ENCODE measurements around the gene KCTD2.

KCTD2 gene

DNA sequence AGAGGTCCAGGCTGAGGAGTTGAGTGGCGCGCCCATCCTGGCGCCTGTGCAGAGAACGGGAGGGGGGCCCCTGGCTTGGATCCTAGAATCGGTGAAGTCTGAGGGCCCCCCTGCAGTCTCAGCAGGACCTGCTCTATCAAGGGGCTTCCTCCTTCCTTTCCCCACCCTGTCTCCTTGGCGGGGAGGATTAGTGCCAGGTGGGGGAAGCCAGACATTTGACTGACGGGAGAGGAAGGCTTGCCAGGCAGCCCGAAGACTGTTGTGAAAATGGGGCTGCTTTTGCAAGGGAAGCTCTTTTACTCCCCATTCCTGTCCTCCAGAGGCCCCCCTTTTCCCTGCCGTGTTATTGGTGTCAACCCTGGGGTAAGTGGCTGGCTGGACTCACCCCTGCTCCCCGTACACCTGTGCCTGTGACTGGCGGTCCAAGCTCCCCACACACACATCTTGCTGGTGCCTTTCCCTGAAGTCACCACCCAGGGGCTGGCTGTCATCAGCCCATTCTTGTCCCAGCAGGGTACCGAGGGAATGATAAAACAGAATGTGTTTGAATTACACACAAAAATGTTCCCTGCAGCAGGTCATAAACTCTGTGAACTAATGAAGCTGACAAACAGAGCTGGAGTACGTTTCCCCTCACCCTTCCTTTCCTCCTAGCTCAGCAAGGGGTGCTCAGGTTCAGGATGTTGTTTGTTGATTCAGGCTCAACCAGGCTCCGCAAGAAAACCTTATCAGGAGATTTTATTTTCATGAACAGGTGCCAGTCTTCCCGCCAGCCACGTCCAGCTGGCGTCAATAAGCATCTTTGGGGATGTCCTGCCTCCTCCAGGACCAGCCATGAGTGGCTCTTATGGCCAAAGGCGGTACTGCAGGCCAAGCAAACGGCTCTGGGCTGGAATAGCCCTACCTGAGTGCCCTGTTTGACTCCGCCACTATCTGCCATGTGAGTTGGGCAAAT lies 58.4 kb downstream of the KCTD2 start:
- intact Hi-C loops (cut with DNase I; ENCODE audit: low total_unique reads), result no loop called here
- peak in 1 of 2 donors; percentile 43 for DNase-seq
- peaks cover 0 to 9% (median 7%) of the 10 kb centered on the region in 4 donors for H3K4me1 ChIP-seq
- H3K36me3 ChIP-seq, result peaks cover 0 to 12% (median 0%) of the 10 kb centered on the region in 3 donors
- H3K27ac ChIP-seq, result no peak overlapping the region
- H3K27me3 ChIP-seq, result peaks cover 0 to 9% of the 10 kb centered on the region in 2 donors
- no peak overlapping the region for H3K4me3 ChIP-seq
- H3K9me3 ChIP-seq, result no peaks in the 10 kb centered on the region
- TF ChIP-seq, protein P1, sequence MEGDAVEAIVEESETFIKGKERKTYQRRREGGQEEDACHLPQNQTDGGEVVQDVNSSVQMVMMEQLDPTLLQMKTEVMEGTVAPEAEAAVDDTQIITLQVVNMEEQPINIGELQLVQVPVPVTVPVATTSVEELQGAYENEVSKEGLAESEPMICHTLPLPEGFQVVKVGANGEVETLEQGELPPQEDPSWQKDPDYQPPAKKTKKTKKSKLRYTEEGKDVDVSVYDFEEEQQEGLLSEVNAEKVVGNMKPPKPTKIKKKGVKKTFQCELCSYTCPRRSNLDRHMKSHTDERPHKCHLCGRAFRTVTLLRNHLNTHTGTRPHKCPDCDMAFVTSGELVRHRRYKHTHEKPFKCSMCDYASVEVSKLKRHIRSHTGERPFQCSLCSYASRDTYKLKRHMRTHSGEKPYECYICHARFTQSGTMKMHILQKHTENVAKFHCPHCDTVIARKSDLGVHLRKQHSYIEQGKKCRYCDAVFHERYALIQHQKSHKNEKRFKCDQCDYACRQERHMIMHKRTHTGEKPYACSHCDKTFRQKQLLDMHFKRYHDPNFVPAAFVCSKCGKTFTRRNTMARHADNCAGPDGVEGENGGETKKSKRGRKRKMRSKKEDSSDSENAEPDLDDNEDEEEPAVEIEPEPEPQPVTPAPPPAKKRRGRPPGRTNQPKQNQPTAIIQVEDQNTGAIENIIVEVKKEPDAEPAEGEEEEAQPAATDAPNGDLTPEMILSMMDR (IDR thresholded peaks at IDR 0.05), result peak; percentile 67 to 72

DNA sequence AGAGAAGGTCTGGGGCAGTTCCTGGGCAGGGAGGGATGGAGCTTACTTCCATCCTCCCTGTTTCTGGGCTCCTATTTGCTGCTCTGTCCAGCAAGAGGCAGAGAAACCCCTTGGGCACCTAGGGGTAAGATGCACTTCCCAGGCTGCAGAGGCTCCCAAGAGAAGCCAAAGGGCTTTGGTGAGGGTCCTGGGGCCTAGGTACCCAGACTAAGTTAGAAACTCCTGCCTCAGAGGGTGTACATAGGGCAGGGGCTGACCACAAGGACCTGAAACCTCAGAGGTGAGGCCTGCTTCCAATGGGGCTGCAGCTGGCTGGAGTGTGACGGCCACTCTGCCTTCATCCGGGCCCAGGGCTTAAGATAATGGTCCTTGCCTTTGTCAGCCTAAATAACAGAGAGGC lies 61.2 kb downstream of the KCTD2 start:
- DNase-seq, result no peak

DNA sequence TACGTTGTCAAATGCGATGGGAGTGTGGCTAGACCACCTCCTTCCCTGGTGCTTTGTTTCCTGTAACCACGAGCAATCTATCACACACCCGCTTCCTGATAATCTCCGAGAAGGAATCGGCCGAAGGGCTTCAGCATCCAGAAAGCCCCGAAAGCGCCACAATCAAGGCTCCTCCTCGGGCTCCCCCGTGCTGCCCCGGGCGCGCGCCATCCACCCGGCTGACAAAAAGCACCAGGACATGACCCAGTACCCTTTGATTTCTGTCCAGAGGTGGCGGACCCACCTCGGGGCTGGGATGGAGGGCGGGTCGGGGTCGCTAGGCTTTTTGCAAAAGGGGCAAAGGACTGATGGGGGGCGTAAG lies 62.0 kb downstream of the KCTD2 start:
- peaks cover 0 to 33% (median 17%) of the 10 kb centered on the region in 4 donors for H3K4me1 ChIP-seq
- peaks cover 0 to under 1% (median 0%) of the 10 kb centered on the region in 3 donors for H3K36me3 ChIP-seq
- intact Hi-C loops (cut with DNase I; ENCODE audit: low total_unique reads), result no loop called here
- DNase-seq, result no peak
- H3K4me3 ChIP-seq, result peak overlapping the region; percentile 78 to 89
- H3K27ac ChIP-seq, result peak overlapping the region; percentile 74 to 76
- TF ChIP-seq, protein P1 (IDR thresholded peaks at IDR 0.05), result no peak
- H3K27me3 ChIP-seq, result peaks cover 0 to 9% of the 10 kb centered on the region in 2 donors
- H3K9me3 ChIP-seq, result no peaks in the 10 kb centered on the region

More for the DNA sequence above, 61.2 kb downstream of the KCTD2 start:
- Histone ChIP-seq H3K36me3 (peaks cover 0 to 7% (median 0%) of the 10 kb centered on the region in 3 donors), H3K4me1 (peaks cover 0 to 27% (median 15%) of the 10 kb centered on the region in 4 donors), H3K9me3 (no peaks in the 10 kb centered on the region), H3K27me3 (peaks cover 0 to 9% of the 10 kb centered on the region in 2 donors), H3K27ac (no peak overlapping the region), H3K4me3 (no peak overlapping the region)
- TF ChIP-seq, protein P1 (IDR thresholded peaks at IDR 0.05), result no peak
- intact Hi-C loops (cut with DNase I; ENCODE audit: low total_unique reads), result no loop called here

DNA sequence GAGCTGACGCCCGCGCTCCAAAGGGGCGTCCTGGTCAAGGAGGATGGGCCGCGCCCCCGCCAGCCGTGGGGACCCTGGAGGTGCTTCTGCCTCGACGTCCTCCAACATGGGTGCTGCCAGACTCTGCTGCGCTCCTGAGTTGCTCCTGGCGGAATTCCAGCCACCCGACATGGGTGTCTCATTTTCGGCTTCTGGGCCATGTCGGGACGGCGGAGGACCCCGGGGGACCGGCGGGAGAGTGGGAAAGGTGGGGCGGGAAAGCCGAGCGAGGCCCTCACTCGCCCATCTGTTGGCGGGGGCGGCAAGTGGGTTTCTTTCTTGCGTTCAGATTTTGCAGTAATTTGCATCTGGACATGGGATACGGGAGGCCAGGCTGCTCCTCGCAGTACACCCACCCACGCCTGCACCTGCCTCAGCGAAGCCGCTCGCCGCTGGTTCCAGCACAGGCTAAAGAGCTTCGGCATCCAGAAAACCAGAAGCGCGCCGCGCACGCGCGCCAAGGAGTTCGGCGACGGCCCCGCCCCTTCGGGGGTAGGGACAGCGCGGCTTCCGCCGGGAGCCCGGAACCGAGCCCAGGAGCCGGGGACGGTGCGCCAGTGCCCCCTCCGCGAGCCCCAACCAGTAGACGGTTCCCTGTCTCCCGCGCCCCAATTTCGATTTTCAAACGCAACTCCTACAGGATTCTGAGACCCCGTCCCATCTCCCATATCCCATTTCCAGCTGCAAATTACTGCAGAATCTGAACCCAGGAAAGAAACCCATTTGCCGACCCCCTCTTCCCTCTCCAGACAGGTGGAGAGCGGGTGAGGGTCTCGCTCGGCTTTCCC lies 62.6 kb downstream of the KCTD2 start, which contains the start of gene ARMC7:
TSS of gene ARMC7 (plus strand) at position 563 of the 827 bp plus-strand sequence. CDS start 320 bp downstream, outside the sequence.
- intact Hi-C loops (cut with DNase I; ENCODE audit: low total_unique reads), result loop anchor here (10.0 kb wide), 1 partner anchor 95 kb away; the partner anchor contains the start of gene NUP85
- peak; percentile 84 to 95 for DNase-seq
- peaks cover 0 to 38% (median 20%) of the 10 kb centered on the region in 4 donors for H3K4me1 ChIP-seq
- H3K9me3 ChIP-seq, result no peaks in the 10 kb centered on the region
- H3K27ac ChIP-seq, result peak within 1 kb of the TSS; percentile 74 to 76
- H3K27me3 ChIP-seq, result peaks cover 0 to 9% of the 10 kb centered on the region in 2 donors
- H3K4me3 ChIP-seq, result peak within 1 kb of the TSS; percentile 78 to 89
- H3K36me3 ChIP-seq, result no peaks in the 10 kb centered on the region
- TF ChIP-seq, protein P1 (IDR thresholded peaks at IDR 0.05), result no peak

DNA sequence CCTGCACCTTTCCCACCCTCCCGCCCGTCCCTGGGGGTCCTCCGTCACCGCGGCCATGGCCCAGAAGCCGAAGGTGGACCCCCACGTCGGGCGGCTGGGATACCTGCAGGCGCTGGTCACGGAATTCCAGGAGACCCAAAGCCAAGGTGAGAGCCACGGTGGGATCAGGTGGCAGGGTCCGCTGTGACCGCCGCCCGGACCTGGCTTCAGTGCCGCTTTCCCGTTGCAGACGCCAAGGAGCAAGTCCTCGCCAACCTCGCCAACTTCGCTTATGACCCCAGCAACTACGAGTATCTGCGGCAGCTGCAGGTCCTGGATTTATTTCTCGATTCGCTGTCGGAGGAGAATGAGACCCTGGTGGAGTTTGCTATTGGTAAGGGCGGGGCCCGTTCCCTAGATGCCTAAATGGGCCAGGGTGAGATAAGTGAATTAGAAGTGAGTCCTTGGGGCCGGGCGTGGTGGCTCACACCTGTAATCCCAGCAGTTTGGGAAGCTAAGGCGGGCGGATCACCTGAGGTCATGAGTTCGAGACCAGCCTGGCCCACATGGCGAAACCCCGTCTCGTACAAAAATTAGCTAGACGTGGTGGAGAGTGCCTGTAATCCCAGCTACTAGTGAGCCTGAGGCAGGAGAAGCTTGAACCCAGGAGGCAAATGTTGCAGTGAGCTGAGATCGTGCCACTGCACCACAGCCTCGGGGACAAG lies 63.4 kb downstream of the KCTD2 start:
- peaks cover 0 to 45% (median 24%) of the 10 kb centered on the region in 4 donors for H3K4me1 ChIP-seq
- H3K27ac ChIP-seq, result peak overlapping the region; percentile 74 to 76

More for the DNA sequence above, 63.4 kb downstream of the KCTD2 start:
- DNase-seq, result no peak
- Histone ChIP-seq H3K4me3 (peak overlapping the region; percentile 78 to 89), H3K27me3 (peaks cover 0 to 9% of the 10 kb centered on the region in 2 donors), H3K36me3 (no peaks in the 10 kb centered on the region), H3K9me3 (no peaks in the 10 kb centered on the region)
- intact Hi-C loops (cut with DNase I; ENCODE audit: low total_unique reads), result loop anchor here (10.0 kb wide), 1 partner anchor 94 kb away; the partner anchor contains the start of gene NUP85
- TF ChIP-seq, protein P1 (IDR thresholded peaks at IDR 0.05), result no peak

All from tibial artery (tissue), 4 donors.